B cell (primary cell): ENCODE data around the gene MLKL.

Experiments used
- EZH2 ChIP-seq: IDR thresholded peaks from 2 replicates; pipeline ENCODE4 v1.6.1; 2012; ENCODE audit warnings: borderline replicate concordance, low read depth, mild to moderate bottlenecking, moderate library complexity, low read length; ENCODE audit not compliant: insufficient read depth, poor library complexity, severe bottlenecking
- TF ChIP-seq, protein P1 (sequence below): fragments of 200-600 bp; IDR thresholded peaks from one replicate; pipeline ENCODE4 v1.8.0; 2022; ENCODE audit warnings: antibody characterized with exemption, mild to moderate bottlenecking

DNA sequence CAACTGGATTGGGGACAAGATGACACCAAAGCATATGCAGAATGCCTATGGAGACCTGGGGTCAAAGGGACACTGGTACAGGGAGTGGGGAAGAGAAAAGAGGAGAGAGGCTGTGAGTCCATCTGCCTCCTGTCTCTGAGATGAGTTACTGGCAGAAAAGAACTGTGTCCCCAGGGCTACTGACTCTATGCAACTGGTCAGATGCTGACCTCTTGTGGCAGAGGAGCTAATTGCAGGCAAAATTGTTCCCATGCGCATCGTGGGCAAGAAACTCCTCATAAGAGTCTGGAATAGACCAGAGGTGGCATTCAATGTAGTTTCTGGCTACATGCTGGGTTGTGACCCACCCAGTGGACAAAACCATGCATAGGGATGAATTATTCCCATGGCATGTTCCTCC is 26.1 kb upstream of the MLKL start:
- TF ChIP-seq, protein P1, sequence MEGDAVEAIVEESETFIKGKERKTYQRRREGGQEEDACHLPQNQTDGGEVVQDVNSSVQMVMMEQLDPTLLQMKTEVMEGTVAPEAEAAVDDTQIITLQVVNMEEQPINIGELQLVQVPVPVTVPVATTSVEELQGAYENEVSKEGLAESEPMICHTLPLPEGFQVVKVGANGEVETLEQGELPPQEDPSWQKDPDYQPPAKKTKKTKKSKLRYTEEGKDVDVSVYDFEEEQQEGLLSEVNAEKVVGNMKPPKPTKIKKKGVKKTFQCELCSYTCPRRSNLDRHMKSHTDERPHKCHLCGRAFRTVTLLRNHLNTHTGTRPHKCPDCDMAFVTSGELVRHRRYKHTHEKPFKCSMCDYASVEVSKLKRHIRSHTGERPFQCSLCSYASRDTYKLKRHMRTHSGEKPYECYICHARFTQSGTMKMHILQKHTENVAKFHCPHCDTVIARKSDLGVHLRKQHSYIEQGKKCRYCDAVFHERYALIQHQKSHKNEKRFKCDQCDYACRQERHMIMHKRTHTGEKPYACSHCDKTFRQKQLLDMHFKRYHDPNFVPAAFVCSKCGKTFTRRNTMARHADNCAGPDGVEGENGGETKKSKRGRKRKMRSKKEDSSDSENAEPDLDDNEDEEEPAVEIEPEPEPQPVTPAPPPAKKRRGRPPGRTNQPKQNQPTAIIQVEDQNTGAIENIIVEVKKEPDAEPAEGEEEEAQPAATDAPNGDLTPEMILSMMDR = no peak
- TF ChIP-seq EZH2 = no peak
